Endothelial cell of umbilical vein (primary cell): ENCODE measurements around the gene EFNA4.

ENCODE experiments used
- CTCF ChIP-seq, 2 donors: IDR thresholded peaks; 1 replicate in 1 of 2; 2 replicates in 1 of 2; pipeline ENCODE4 v1.5.1; 2011; ENCODE audit warnings: low read length in 2 of 2, mild to moderate bottlenecking in 2 of 2, moderate library complexity in 2 of 2, control low read depth in 1 of 2, inconsistent platforms in 1 of 2, low read depth in 1 of 2; ENCODE audit not compliant: insufficient read depth in 1 of 2; ENCODE audit errors: extremely low read depth in 1 of 2
- POLR2AphosphoS5 ChIP-seq: IDR thresholded peaks from 2 replicates; pipeline ENCODE4 v1.6.1; 2012; ENCODE audit warnings: low read depth, mild to moderate bottlenecking, control low read depth, low read length, moderate library complexity; ENCODE audit not compliant: insufficient read depth

DNA sequence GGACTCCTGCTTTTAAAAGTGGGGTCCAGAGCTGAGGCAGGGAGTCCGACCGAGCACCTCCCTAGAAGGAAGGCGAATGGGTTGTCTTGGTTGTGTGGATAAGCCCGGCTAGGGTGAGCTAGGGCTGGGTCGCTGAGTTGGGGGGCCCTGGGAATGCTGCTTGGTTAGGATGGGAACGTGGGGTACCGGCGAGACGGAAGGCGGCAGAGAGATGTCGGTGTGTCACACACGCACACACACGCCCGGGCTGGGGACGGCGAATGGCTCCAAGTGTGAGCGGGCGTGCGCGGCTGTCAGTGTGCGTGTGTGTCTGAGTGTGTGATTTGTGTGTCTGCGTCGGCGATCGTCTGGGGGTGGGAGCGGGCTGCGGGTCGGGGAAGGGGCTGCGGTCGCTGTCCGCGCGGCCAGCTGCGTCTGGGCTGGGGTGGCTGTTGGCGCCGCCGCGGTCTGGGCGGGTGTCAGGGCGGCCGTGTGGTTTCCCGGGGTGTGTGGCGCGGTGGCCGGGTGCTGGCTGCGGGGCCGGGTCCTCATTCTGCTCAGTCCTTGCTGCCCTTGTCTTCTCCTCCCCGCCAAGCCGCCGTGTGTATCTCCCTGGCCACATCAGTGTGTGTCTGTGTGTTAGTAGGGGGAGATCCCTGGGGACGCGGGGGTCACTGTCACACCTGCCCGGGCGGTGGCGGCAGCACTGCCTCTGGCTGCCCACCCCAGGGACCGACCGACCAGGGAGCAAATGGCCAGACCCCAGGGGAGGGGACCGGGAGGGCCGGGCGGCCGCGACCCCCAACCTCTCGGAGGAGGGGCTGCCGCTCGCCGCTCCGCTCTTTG, 16.2 kb downstream of the EFNA4 start:
- TF ChIP-seq CTCF (IDR thresholded peaks at IDR 0.05; ENCODE audit: extremely low read depth in 1 of 2, insufficient read depth in 1 of 2, low read depth in 1 of 2, low read length in 2 of 2) (no peak), POLR2AphosphoS5 (no peak)
